SH-SY5Y (cell line): ENCODE data around the gene ABCD2.

Experiments used
- GATA2 ChIP-seq: IDR thresholded peaks from 2 replicates; pipeline ENCODE4 v1.6.1; 2011; ENCODE audit warnings: mild to moderate bottlenecking, low read depth, low read length
- GATA3 ChIP-seq: IDR thresholded peaks from 2 replicates; pipeline ENCODE4 v1.6.1; 2011; ENCODE audit warnings: low read depth, mild to moderate bottlenecking, low read length, moderate library complexity

GRCh38 chr12:39575498-39575875 lies 44.1 kb downstream of the ABCD2 start:
- no peak for TF ChIP-seq GATA2
- no peak for TF ChIP-seq GATA3
